Loucy (cell line): ENCODE measurements around the gene NODAL.

Experiments
- EZH2phosphoT487 ChIP-seq: fragments of 200-600 bp; IDR thresholded peaks from 2 replicates; pipeline ENCODE4 v1.6.1; 2018; ENCODE audit warnings: antibody characterized with exemption, mild to moderate bottlenecking, moderate library complexity, borderline replicate concordance
- TF ChIP-seq, protein P1 (sequence below): fragments of 200-600 bp; sonication (generic); conservative IDR thresholded peaks from 2 replicates; pipeline ENCODE4 v1.5.1; 2014; ENCODE audit warnings: mild to moderate bottlenecking, antibody characterized with exemption, low read length

DNA sequence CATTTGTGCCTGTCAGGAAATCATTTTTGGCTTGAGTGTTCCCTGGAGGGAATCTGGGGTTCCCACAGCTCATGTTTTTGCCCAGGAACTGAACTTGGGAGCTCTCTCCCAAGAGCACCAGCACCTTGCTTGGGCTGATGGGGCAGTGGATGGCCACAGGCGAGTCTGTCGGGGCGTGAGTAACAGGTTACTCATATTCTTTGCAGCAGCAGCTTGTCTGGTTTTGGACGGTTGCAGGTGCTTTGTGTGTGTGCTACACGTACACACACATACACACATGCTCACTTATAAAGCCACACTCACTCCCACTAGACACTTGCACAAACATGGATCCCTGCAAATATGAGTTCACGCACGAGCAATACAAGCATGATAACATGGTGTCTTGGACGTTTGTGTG is 34.2 kb upstream of the NODAL start:
- TF ChIP-seq, protein P1, sequence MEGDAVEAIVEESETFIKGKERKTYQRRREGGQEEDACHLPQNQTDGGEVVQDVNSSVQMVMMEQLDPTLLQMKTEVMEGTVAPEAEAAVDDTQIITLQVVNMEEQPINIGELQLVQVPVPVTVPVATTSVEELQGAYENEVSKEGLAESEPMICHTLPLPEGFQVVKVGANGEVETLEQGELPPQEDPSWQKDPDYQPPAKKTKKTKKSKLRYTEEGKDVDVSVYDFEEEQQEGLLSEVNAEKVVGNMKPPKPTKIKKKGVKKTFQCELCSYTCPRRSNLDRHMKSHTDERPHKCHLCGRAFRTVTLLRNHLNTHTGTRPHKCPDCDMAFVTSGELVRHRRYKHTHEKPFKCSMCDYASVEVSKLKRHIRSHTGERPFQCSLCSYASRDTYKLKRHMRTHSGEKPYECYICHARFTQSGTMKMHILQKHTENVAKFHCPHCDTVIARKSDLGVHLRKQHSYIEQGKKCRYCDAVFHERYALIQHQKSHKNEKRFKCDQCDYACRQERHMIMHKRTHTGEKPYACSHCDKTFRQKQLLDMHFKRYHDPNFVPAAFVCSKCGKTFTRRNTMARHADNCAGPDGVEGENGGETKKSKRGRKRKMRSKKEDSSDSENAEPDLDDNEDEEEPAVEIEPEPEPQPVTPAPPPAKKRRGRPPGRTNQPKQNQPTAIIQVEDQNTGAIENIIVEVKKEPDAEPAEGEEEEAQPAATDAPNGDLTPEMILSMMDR, result no peak
- no peak for TF ChIP-seq EZH2phosphoT487
